Measurements from ENCODE around the gene LIN37. TPM values are rescaled to one million over a fixed set of nuclear protein-coding genes. Genes with fewer than 3 reads are reported as not detected.
A peak's percentile ranks its signal among the peaks of the same experiment; 100 is the strongest.

LIN37 gene
- total and polyA plus RNA-seq, 2 experiments from 2014 or later: 4.3 to 6.8 TPM

- no peaks in the 10 kb centered on the region for H3K79me2 ChIP-seq (replicated peaks; ENCODE audit: insufficient read depth)
- Mint-ChIP-seq H3K4me1 (peaks cover 32% of the 10 kb centered on the region), H3K36me3 (ENCODE audit: low read depth) (no peaks in the 10 kb centered on the region; the same call in 2 of the 3 replicates), H3K9me3 (no peaks in the 10 kb centered on the region; the same call in 2 of the 3 replicates), H3K27ac (no peak within 1 kb of the TSS; the same call in 1 of the 2 replicates), H3K4me3 (peak within 1 kb of the TSS; percentile 76), H3K27me3 (ENCODE audit: insufficient read depth, low read depth, poor library complexity) (peaks cover 21% of the 10 kb centered on the region)
- peak within 1 kb of the TSS; percentile 65 for H3K4me3 ChIP-seq
- peaks cover 16% of the 10 kb centered on the region for H3K27me3 ChIP-seq (ENCODE audit: insufficient read depth)
- DNase-seq (ENCODE audit: low spot score): peak; percentile 100
- no peak for TF ChIP-seq ZNF114 (CRISPR knock-in tag; IDR thresholded peaks at IDR 0.05)
- no peak; the same call in 1 of the 2 replicates for TF ChIP-seq POLR2AphosphoS5 (IDR thresholded peaks at IDR 0.05; ENCODE audit: low read depth)
- TF ChIP-seq JUNB (IDR thresholded peaks at IDR 0.05; ENCODE audit: unreplicated experiment): no peak
- TF ChIP-seq, protein P1, sequence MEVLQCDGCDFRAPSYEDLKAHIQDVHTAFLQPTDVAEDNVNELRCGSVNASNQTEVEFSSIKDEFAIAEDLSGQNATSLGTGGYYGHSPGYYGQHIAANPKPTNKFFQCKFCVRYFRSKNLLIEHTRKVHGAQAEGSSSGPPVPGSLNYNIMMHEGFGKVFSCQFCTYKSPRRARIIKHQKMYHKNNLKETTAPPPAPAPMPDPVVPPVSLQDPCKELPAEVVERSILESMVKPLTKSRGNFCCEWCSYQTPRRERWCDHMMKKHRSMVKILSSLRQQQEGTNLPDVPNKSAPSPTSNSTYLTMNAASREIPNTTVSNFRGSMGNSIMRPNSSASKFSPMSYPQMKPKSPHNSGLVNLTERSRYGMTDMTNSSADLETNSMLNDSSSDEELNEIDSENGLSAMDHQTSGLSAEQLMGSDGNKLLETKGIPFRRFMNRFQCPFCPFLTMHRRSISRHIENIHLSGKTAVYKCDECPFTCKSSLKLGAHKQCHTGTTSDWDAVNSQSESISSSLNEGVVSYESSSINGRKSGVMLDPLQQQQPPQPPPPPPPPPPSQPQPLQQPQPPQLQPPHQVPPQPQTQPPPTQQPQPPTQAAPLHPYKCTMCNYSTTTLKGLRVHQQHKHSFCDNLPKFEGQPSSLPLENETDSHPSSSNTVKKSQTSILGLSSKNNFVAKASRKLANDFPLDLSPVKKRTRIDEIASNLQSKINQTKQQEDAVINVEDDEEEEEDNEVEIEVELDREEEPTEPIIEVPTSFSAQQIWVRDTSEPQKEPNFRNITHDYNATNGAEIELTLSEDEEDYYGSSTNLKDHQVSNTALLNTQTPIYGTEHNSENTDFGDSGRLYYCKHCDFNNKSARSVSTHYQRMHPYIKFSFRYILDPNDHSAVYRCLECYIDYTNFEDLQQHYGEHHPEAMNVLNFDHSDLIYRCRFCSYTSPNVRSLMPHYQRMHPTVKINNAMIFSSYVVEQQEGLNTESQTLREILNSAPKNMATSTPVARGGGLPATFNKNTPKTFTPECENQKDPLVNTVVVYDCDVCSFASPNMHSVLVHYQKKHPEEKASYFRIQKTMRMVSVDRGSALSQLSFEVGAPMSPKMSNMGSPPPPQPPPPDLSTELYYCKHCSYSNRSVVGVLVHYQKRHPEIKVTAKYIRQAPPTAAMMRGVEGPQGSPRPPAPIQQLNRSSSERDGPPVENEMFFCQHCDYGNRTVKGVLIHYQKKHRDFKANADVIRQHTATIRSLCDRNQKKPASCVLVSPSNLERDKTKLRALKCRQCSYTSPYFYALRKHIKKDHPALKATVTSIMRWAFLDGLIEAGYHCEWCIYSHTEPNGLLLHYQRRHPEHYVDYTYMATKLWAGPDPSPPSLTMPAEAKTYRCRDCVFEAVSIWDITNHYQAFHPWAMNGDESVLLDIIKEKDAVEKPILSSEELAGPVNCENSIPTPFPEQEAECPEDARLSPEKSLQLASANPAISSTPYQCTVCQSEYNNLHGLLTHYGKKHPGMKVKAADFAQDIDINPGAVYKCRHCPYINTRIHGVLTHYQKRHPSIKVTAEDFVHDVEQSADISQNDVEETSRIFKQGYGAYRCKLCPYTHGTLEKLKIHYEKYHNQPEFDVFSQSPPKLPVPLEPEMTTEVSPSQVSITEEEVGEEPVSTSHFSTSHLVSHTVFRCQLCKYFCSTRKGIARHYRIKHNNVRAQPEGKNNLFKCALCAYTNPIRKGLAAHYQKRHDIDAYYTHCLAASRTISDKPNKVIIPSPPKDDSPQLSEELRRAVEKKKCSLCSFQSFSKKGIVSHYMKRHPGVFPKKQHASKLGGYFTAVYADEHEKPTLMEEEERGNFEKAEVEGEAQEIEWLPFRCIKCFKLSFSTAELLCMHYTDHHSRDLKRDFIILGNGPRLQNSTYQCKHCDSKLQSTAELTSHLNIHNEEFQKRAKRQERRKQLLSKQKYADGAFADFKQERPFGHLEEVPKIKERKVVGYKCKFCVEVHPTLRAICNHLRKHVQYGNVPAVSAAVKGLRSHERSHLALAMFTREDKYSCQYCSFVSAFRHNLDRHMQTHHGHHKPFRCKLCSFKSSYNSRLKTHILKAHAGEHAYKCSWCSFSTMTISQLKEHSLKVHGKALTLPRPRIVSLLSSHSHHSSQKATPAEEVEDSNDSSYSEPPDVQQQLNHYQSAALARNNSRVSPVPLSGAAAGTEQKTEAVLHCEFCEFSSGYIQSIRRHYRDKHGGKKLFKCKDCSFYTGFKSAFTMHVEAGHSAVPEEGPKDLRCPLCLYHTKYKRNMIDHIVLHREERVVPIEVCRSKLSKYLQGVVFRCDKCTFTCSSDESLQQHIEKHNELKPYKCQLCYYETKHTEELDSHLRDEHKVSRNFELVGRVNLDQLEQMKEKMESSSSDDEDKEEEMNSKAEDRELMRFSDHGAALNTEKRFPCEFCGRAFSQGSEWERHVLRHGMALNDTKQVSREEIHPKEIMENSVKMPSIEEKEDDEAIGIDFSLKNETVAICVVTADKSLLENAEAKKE (CRISPR knock-in tag; IDR thresholded peaks at IDR 0.05): no peak
- TF ChIP-seq STAT1 (IDR thresholded peaks at IDR 0.05; ENCODE audit: unreplicated experiment): no peak
- TF ChIP-seq EZH2 (IDR thresholded peaks at IDR 0.05; ENCODE audit: low read depth, unreplicated experiment): no peak
- no peak for TF ChIP-seq EZH2phosphoT487 (IDR thresholded peaks at IDR 0.05; ENCODE audit: unreplicated experiment)
- H3K9me2 ChIP-seq (ENCODE audit: insufficient read depth): no peaks in the 10 kb centered on the region
- ATAC-seq: peak; percentile 78
- H2AFZ ChIP-seq: no peak within 1 kb of the TSS; the same call in 1 of the 2 replicates
- no peaks in the 10 kb centered on the region for H3K36me3 ChIP-seq (ENCODE audit: insufficient read depth)
- H3K4me1 ChIP-seq (ENCODE audit: insufficient read depth): peaks cover 22% of the 10 kb centered on the region
- no peak within 1 kb of the TSS for H3K27ac ChIP-seq (ENCODE audit: low read depth)
- peak within 1 kb of the TSS; percentile 89 for H3K4me2 ChIP-seq
- H3F3A ChIP-seq (replicated peaks; ENCODE audit: low read depth): peaks cover 7% of the 10 kb centered on the region; the same call in 1 of the 2 replicates
- H4K20me1 ChIP-seq (replicated peaks; ENCODE audit: insufficient read depth): no peaks in the 10 kb centered on the region; the same call in 1 of the 2 replicates
Observed at GRCh38 chr19:35775298-35776101, 27.1 kb downstream of the LIN37 start, which contains the start of gene ARHGAP33. TSS of gene ARHGAP33 (plus strand) at chr19:35775564. CDS start at chr19:35775659, 95 bp downstream.

All from GM23338 (cell line).